Measurements from ENCODE around the gene HNF4A. TPM values are rescaled to one million over a fixed set of nuclear protein-coding genes. Genes with fewer than 3 reads are reported as not detected.

HNF4A gene
- total RNA-seq, 1 experiment from 2014 or later: 0.13 TPM

DNA sequence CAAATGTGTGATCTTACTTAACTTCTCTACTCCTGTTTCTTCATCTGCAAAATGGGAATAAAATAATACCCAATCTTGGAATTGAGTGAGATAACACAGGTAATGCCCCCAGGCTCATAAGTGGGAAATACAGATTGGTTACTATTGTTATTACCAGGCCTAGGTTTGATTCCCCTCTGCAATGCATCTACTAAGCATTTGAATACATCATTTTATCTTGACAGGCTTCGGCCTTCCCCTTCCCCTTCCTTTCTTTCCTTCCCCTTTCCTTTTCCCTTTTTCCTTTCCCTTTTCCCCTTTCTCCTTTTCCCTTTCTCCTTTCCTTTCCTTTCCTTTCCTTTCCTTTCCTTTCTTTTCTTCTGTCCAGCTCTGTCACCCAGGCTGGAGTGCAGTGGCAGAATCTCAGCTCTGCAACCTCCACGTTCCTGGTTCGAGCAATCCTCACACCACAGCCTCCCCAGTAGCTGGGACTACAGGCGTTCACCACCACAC is 7.3 kb upstream of the HNF4A start:
- BruUV-seq (replicated peaks): no TSS peak
- Histone ChIP-seq H4K20me1 (ENCODE audit: insufficient read depth) (no peaks in the 10 kb centered on the region), H3K4me3 (no peak overlapping the region), H3K79me2 (ENCODE audit: low read depth) (no peaks in the 10 kb centered on the region), H3K36me3 (ENCODE audit: low read depth) (no peaks in the 10 kb centered on the region), H3K9me3 (ENCODE audit: insufficient read depth, low read depth) (no peaks in the 10 kb centered on the region), H2AFZ (no peak overlapping the region), H3F3A (ENCODE audit: insufficient read depth, low read depth) (no peaks in the 10 kb centered on the region; the same call in 1 of the 2 replicates), H3K9me2 (ENCODE audit: insufficient read depth) (no peaks in the 10 kb centered on the region), H3K27ac (no peak overlapping the region), H3K27me3 (ENCODE audit: insufficient read depth, low read depth) (peaks cover 12% of the 10 kb centered on the region), H3K4me1 (replicated peaks; ENCODE audit: insufficient read depth) (no peaks in the 10 kb centered on the region), H3K4me2 (no peak overlapping the region)
- intact Hi-C loops (cut with micrococcal nuclease; ENCODE audit: unreplicated experiment): no loop called here
- TF ChIP-seq EZH2 (IDR thresholded peaks at IDR 0.05; ENCODE audit: low read depth): no peak
- TF ChIP-seq, protein P1, sequence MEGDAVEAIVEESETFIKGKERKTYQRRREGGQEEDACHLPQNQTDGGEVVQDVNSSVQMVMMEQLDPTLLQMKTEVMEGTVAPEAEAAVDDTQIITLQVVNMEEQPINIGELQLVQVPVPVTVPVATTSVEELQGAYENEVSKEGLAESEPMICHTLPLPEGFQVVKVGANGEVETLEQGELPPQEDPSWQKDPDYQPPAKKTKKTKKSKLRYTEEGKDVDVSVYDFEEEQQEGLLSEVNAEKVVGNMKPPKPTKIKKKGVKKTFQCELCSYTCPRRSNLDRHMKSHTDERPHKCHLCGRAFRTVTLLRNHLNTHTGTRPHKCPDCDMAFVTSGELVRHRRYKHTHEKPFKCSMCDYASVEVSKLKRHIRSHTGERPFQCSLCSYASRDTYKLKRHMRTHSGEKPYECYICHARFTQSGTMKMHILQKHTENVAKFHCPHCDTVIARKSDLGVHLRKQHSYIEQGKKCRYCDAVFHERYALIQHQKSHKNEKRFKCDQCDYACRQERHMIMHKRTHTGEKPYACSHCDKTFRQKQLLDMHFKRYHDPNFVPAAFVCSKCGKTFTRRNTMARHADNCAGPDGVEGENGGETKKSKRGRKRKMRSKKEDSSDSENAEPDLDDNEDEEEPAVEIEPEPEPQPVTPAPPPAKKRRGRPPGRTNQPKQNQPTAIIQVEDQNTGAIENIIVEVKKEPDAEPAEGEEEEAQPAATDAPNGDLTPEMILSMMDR (conservative IDR thresholded peaks at IDR 0.05): no peak
- ChIA-PET POLR2A (ENCODE audit: unreplicated experiment) (no interaction called here), CTCF (no interaction called here)
- no peak for DNase-seq

- Histone ChIP-seq H3K36me3 (ENCODE audit: low read depth) (no peaks in the 10 kb centered on the region), H3K4me3 (no peak overlapping the region), H3F3A (ENCODE audit: insufficient read depth, low read depth) (no peaks in the 10 kb centered on the region; the same call in 1 of the 2 replicates), H4K20me1 (ENCODE audit: insufficient read depth) (no peaks in the 10 kb centered on the region), H3K79me2 (ENCODE audit: low read depth) (no peaks in the 10 kb centered on the region), H3K4me1 (replicated peaks; ENCODE audit: insufficient read depth) (no peaks in the 10 kb centered on the region), H3K4me2 (no peak overlapping the region), H3K9me3 (ENCODE audit: insufficient read depth, low read depth) (no peaks in the 10 kb centered on the region), H3K27me3 (ENCODE audit: insufficient read depth, low read depth) (peaks cover 12% of the 10 kb centered on the region), H2AFZ (no peak overlapping the region), H3K9me2 (ENCODE audit: insufficient read depth) (no peaks in the 10 kb centered on the region), H3K27ac (no peak overlapping the region)
- DNase-seq: no peak
- CTCF ChIA-PET: no interaction called here
- POLR2A ChIA-PET (ENCODE audit: unreplicated experiment): no interaction called here
- TF ChIP-seq EZH2 (IDR thresholded peaks at IDR 0.05; ENCODE audit: low read depth): no peak
- TF ChIP-seq, protein P1 (conservative IDR thresholded peaks at IDR 0.05): no peak
- BruUV-seq (replicated peaks): no TSS peak
- intact Hi-C loops (cut with micrococcal nuclease; ENCODE audit: unreplicated experiment): no loop called here
Measured at GRCh38 chr20:44349349-44349748, 6.2 kb upstream of the HNF4A start.

GRCh38 chr20:44350567-44350966 is 4.9 kb upstream of the HNF4A start:
- Histone ChIP-seq H3K4me1 (replicated peaks; ENCODE audit: insufficient read depth) (no peaks in the 10 kb centered on the region), H4K20me1 (ENCODE audit: insufficient read depth) (no peaks in the 10 kb centered on the region), H3K79me2 (ENCODE audit: low read depth) (no peaks in the 10 kb centered on the region), H2AFZ (no peak overlapping the region), H3F3A (ENCODE audit: insufficient read depth, low read depth) (no peaks in the 10 kb centered on the region; the same call in 1 of the 2 replicates), H3K27ac (no peak overlapping the region), H3K9me2 (ENCODE audit: insufficient read depth) (no peaks in the 10 kb centered on the region), H3K27me3 (ENCODE audit: insufficient read depth, low read depth) (peaks cover 12% of the 10 kb centered on the region; the same call in 1 of the 2 replicates), H3K4me2 (no peak overlapping the region), H3K4me3 (no peak overlapping the region), H3K36me3 (ENCODE audit: low read depth) (no peaks in the 10 kb centered on the region), H3K9me3 (ENCODE audit: insufficient read depth, low read depth) (no peaks in the 10 kb centered on the region)
- intact Hi-C loops (cut with micrococcal nuclease; ENCODE audit: unreplicated experiment): no loop called here
- DNase-seq: no peak
- no TSS peak for BruUV-seq (replicated peaks)
- CTCF ChIA-PET: no interaction called here
- POLR2A ChIA-PET (ENCODE audit: unreplicated experiment): no interaction called here
- TF ChIP-seq, protein P1 (conservative IDR thresholded peaks at IDR 0.05): no peak
- no peak for TF ChIP-seq EZH2 (IDR thresholded peaks at IDR 0.05; ENCODE audit: low read depth)

Measured in PC-9 (cell line).